GM19395 (cell line): Measurements from ENCODE around the gene GLT1D1.

Experiments
- ATAC-seq: cut with Tn5 transposase; IDR thresholded peaks from one replicate; pipeline ENCODE4 v1.9.1; 2021; ENCODE audit warnings: mild to moderate bottlenecking, moderate library complexity; ENCODE audit not compliant: unreplicated experiment

GLT1D1 gene

GRCh38 chr12:128910629-128911028 lies 57.4 kb downstream of the GLT1D1 start:
- no peak for ATAC-seq

GRCh38 chr12:128911861-128912260 lies 58.6 kb downstream of the GLT1D1 start:
- ATAC-seq: no peak

GRCh38 chr12:128914908-128915563 lies 61.8 kb downstream of the GLT1D1 start:
- ATAC-seq: peak; percentile 97

GRCh38 chr12:128916425-128916824 lies 63.1 kb downstream of the GLT1D1 start:
- ATAC-seq: no peak

- ATAC-seq: no peak
Observed at GRCh38 chr12:128918481-128919260, 65.4 kb downstream of the GLT1D1 start.

GRCh38 chr12:128920468-128920867 lies 67.2 kb downstream of the GLT1D1 start:
- ATAC-seq: no peak

- no peak for ATAC-seq
Observed at GRCh38 chr12:128928361-128928760, 75.1 kb downstream of the GLT1D1 start.

GRCh38 chr12:128929057-128929456 lies 75.8 kb downstream of the GLT1D1 start:
- no peak for ATAC-seq

- ATAC-seq: no peak
Observed at GRCh38 chr12:128930606-128931005, 77.3 kb downstream of the GLT1D1 start.

GRCh38 chr12:128932521-128932920 lies 79.2 kb downstream of the GLT1D1 start:
- no peak for ATAC-seq

GRCh38 chr12:128933039-128933438 lies 79.8 kb downstream of the GLT1D1 start:
- no peak for ATAC-seq

GRCh38 chr12:128933926-128934325 lies 80.6 kb downstream of the GLT1D1 start:
- no peak for ATAC-seq

GRCh38 chr12:128938886-128939285 lies 85.6 kb downstream of the GLT1D1 start:
- ATAC-seq: no peak

GRCh38 chr12:128940090-128940888 lies 87.0 kb downstream of the GLT1D1 start:
- ATAC-seq: no peak

GRCh38 chr12:128940974-128941373 lies 87.7 kb downstream of the GLT1D1 start:
- no peak for ATAC-seq

- ATAC-seq: no peak
Observed at GRCh38 chr12:128942960-128943477, 89.7 kb downstream of the GLT1D1 start.

GRCh38 chr12:128944956-128945355 lies 91.7 kb downstream of the GLT1D1 start:
- ATAC-seq: no peak

- no peak for ATAC-seq
Observed at GRCh38 chr12:128947209-128947608, 93.9 kb downstream of the GLT1D1 start.

- ATAC-seq: no peak
Observed at GRCh38 chr12:128949086-128949485, 95.8 kb downstream of the GLT1D1 start.

GRCh38 chr12:128951448-128951847 lies 98.2 kb downstream of the GLT1D1 start:
- no peak for ATAC-seq

GRCh38 chr12:128956755-128957154 lies 103.5 kb downstream of the GLT1D1 start:
- no peak for ATAC-seq
